Stimulated activated naive B cell treated with anti-CD40 and anti-IgM and Interleukin-4, amounts not matched to agents 10 μg/mL and 1 μg/mL and 100 μg/mL, for 72 hours (primary cell): ENCODE measurements around the gene TMEM69.
"Not testable (repeated sequence)": the region's sequence is repeated elsewhere in the genome, so short reads cannot be mapped to it uniquely, and the experiment has no call there.

Experiments
- ATAC-seq, 2 donors: fragments of 150-1000 bp; cut with Tn5 transposase; replicated peaks; 2 replicates each; pipeline ENCODE4 v1.10.0; 2021; ENCODE audit warnings: moderate library complexity in 1 of 2
- DNase-seq: peaks from one replicate; pipeline ENCODE4 v3.0.0; 2021
- H3K27ac Mint-ChIP-seq: one replicate; pipeline ENCODE4 v1.8.0; 2022; ENCODE audit warnings: mild to moderate bottlenecking, mixed read lengths
- H3K27me3 Mint-ChIP-seq, 2 donors: one replicate each; pipeline ENCODE4 v1.8.0; 2022; ENCODE audit warnings: mixed read lengths in 2 of 2
- H3K36me3 Mint-ChIP-seq, 2 donors: one replicate each; pipeline ENCODE4 v1.8.0; 2022; ENCODE audit warnings: mixed read lengths in 2 of 2, mild to moderate bottlenecking in 1 of 2
- H3K4me1 Mint-ChIP-seq, 2 donors: one replicate each; pipeline ENCODE4 v1.8.0; 2022; ENCODE audit warnings: mixed read lengths in 2 of 2, mild to moderate bottlenecking in 1 of 2
- H3K4me3 Mint-ChIP-seq, 2 donors: one replicate each; pipeline ENCODE4 v1.8.0; 2022; ENCODE audit warnings: mild to moderate bottlenecking in 2 of 2, mixed read lengths in 2 of 2, moderate library complexity in 1 of 2
- H3K9me3 Mint-ChIP-seq, 2 donors: one replicate each; pipeline ENCODE4 v1.8.0; 2022; ENCODE audit warnings: mixed read lengths in 2 of 2, mild to moderate bottlenecking in 1 of 2

The TMEM69 gene

GRCh38 chr1:45739137-45739536 lies 51.2 kb downstream of the TMEM69 start:
- Mint-ChIP-seq H3K27ac (no peak overlapping the region), H3K27me3 (no peaks in the 10 kb centered on the region), H3K4me1 (peaks cover 0 to 3% of the 10 kb centered on the region in 2 donors), H3K9me3 (no peaks in the 10 kb centered on the region), H3K36me3 (peaks cover 14 to 19% of the 10 kb centered on the region in 2 donors), H3K4me3 (no peak overlapping the region)
- DNase-seq (no peak), ATAC-seq (no peak)

DNA sequence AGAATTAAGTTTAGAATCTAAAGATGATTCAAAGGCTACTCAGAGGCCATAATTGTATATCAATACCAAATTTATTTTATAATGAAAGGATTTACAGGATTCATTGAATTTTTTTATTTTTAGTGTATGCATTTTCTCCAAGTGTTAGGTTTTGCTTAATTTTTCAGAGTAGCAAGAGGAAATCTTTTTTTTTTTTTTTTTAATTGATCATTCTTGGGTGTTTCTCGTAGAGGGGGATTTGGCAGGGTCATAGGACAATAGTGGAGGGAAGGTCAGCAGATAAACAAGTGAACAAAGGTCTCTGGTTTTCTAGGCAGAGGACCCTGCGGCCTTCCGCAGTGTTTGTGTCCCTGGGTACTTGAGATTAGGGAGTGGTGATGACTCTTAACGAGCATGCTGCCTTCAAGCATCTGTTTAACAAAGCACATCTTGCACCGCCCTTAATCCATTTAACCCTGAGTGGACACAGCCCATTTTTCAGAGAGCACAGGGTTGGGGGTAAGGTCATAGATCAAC lies 51.7 kb downstream of the TMEM69 start:
- not testable (repeated sequence) for H3K27ac Mint-ChIP-seq, DNase-seq, H3K4me1 Mint-ChIP-seq, H3K9me3 Mint-ChIP-seq, H3K4me3 Mint-ChIP-seq, H3K27me3 Mint-ChIP-seq, ATAC-seq
- H3K36me3 Mint-ChIP-seq, result peaks cover 18 to 22% of the 10 kb centered on the region in 2 donors
